DND-41 (cell line): ENCODE measurements around the gene MYT1.

Experiments
- ATAC-seq: fragments of 200-7000 bp; cut with Tn5 transposase; 3 replicates; pipeline ENCODE4 v1.9.1; 2021; ENCODE audit warnings: low read depth; ENCODE audit not compliant: insufficient read depth
- DNase-seq: peaks from one replicate; pipeline ENCODE4 v3.0.0-alpha.2; 2020
- H2AFZ ChIP-seq: 2 replicates; pipeline ENCODE4 v1.6.0; 2012; ENCODE audit warnings: low read depth, low read length
- H3K27ac ChIP-seq: 2 replicates; pipeline ENCODE4 v1.5.1; 2012; ENCODE audit warnings: low read length, inconsistent platforms
- H3K27me3 ChIP-seq: fragments of 200-600 bp; sonication (generic); 2 replicates; pipeline ENCODE4 v1.6.0; 2012; ENCODE audit warnings: low read length, mild to moderate bottlenecking, inconsistent platforms; ENCODE audit not compliant: insufficient read depth, poor library complexity
- H3K36me3 ChIP-seq: 2 replicates; pipeline ENCODE4 v1.5.1; 2012; ENCODE audit warnings: low read length, inconsistent platforms; ENCODE audit not compliant: insufficient read depth
- H3K4me1 ChIP-seq: 2 replicates; pipeline ENCODE4 v1.5.1; 2012; ENCODE audit warnings: mild to moderate bottlenecking, low read length; ENCODE audit not compliant: insufficient read depth
- H3K4me2 ChIP-seq: 2 replicates; pipeline ENCODE4 v1.6.0; 2012; ENCODE audit warnings: mild to moderate bottlenecking, moderate library complexity, low read length, inconsistent platforms; ENCODE audit not compliant: insufficient read depth
- H3K4me3 ChIP-seq, 2 experiments: fragments of 200-600 bp in 1 of 2; shearing (Covaris generic) in 1 of 2; 2 replicates each; pipeline ENCODE4 v1.5.1; 2012 to 2016; ENCODE audit warnings: inconsistent platforms in 2 of 2, low read length in 2 of 2, mild to moderate bottlenecking in 2 of 2, low read depth in 1 of 2, moderate library complexity in 1 of 2
- H3K79me2 ChIP-seq: 2 replicates; pipeline ENCODE4 v1.6.0; 2012; ENCODE audit warnings: low read length, inconsistent platforms; ENCODE audit not compliant: insufficient read depth
- H3K9ac ChIP-seq: 2 replicates; pipeline ENCODE4 v1.6.0; 2012; ENCODE audit warnings: low read depth, mild to moderate bottlenecking, inconsistent platforms, low read length, moderate library complexity
- H3K9me3 ChIP-seq: 2 replicates; pipeline ENCODE4 v1.5.1; 2012; ENCODE audit warnings: low read length, moderate library complexity, mild to moderate bottlenecking, inconsistent platforms; ENCODE audit not compliant: insufficient read depth, severe bottlenecking
- H4K20me1 ChIP-seq: 2 replicates; pipeline ENCODE4 v1.6.0; 2012; ENCODE audit warnings: low read length; ENCODE audit not compliant: insufficient read depth
- CTCF ChIP-seq: IDR thresholded peaks from 2 replicates; pipeline ENCODE4 v1.5.1; 2012; ENCODE audit warnings: borderline replicate concordance, low read length, moderate library complexity, mild to moderate bottlenecking; ENCODE audit not compliant: poor library complexity, severe bottlenecking; ENCODE audit errors: extremely low read depth
- EZH2 ChIP-seq: IDR thresholded peaks from 3 replicates; pipeline ENCODE4 v1.6.1; 2012; ENCODE audit warnings: borderline replicate concordance, low read depth, mild to moderate bottlenecking, moderate library complexity, low read length, inconsistent platforms; ENCODE audit not compliant: severe bottlenecking

The MYT1 gene

GRCh38 chr20:64268174-64268573 lies 103.9 kb downstream of the MYT1 start:
- Histone ChIP-seq H3K79me2 (peaks cover 30% of the 10 kb centered on the region), H3K36me3 (peaks cover 50% of the 10 kb centered on the region), H3K4me2 (no peak overlapping the region), H2AFZ (no peak overlapping the region), H3K9ac (no peak overlapping the region), H3K4me3 (no peak overlapping the region), H3K27me3 (no peaks in the 10 kb centered on the region), H3K9me3 (no peaks in the 10 kb centered on the region), H3K4me1 (no peaks in the 10 kb centered on the region), H3K27ac (no peak overlapping the region), H4K20me1 (peaks cover 21% of the 10 kb centered on the region)
- ATAC-seq (no peak), DNase-seq (no peak)
- no peak for TF ChIP-seq CTCF
- no peak for TF ChIP-seq EZH2

GRCh38 chr20:64269604-64270411 lies 105.6 kb downstream of the MYT1 start:
- Histone ChIP-seq H3K9me3 (no peaks in the 10 kb centered on the region), H3K9ac (no peak overlapping the region), H3K27me3 (no peaks in the 10 kb centered on the region), H3K4me3 (no peak overlapping the region), H4K20me1 (peaks cover 21% of the 10 kb centered on the region), H3K4me2 (no peak overlapping the region), H3K4me1 (no peaks in the 10 kb centered on the region), H3K27ac (no peak overlapping the region), H3K36me3 (peaks cover 46% of the 10 kb centered on the region), H2AFZ (no peak overlapping the region), H3K79me2 (peaks cover 25% of the 10 kb centered on the region)
- no peak for ATAC-seq
- TF ChIP-seq CTCF (no peak), EZH2 (no peak)
- DNase-seq, result no peak

GRCh38 chr20:64271636-64272035 lies 107.4 kb downstream of the MYT1 start:
- H2AFZ ChIP-seq, result no peak overlapping the region
- H3K36me3 ChIP-seq, result peaks cover 37% of the 10 kb centered on the region
- DNase-seq, result no peak
- H4K20me1 ChIP-seq, result peaks cover 17% of the 10 kb centered on the region
- no peaks in the 10 kb centered on the region for H3K4me1 ChIP-seq
- H3K4me2 ChIP-seq, result no peak overlapping the region
- H3K9me3 ChIP-seq, result no peaks in the 10 kb centered on the region
- ATAC-seq, result no peak
- no peak overlapping the region for H3K4me3 ChIP-seq
- H3K79me2 ChIP-seq, result peaks cover 18% of the 10 kb centered on the region
- H3K9ac ChIP-seq, result no peak overlapping the region
- no peak for TF ChIP-seq EZH2
- no peak for TF ChIP-seq CTCF
- no peaks in the 10 kb centered on the region for H3K27me3 ChIP-seq
- H3K27ac ChIP-seq, result no peak overlapping the region
